ENCODE results near the gene BRPF1.

BRPF1 gene

DNA sequence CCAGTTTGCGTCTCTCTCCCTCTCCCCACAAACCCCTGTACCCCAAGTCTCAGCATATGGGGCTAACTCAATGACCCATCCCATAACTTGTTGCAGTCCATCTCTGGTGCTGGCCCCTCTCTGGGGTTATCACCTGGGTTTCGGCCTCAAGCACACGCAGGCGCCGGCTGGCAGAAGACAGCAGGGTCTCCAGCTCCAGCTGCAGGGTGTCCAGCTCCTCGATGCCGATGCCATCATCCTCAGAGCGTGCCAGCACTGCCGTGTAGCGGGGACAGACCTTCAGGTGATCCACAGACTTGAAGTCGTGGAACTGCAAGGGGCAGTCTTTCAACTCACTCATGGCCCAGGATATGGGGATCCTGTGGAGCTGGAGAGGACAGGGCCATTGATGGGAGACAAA lies 59.6 kb downstream of the BRPF1 start:
- DNase-seq (ENCODE audit: low read depth in 2 of 2) = no peak

DNA sequence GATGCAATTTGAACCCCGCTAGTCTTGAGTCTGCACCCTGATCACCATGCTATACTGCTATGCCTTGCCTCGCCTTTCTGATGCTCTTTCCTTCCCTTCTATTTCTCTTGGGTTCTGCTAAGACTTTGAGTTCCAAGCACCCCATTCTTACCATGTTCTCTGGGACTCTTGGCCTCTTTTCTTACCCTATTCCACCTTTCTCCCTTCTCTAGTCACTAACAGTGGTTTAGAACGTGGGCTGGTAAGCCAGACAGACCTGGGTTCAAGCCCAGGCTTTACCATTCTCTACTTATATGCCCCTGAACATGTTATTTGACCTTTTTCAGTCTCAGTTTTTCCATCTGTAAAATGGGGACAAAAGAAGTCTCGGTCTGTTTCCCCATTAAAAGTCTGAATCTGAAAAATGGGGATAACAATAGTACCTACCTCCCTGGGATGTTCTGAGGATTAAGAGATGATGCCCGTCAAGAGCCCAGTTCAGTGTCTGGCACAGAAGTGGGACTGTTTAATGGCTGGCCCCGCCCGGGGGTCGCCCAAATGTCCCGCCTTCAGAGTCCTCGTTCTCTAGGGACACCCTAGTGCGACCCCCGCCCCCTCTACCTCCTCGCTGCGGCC lies 60.4 kb downstream of the BRPF1 start:
- no peak for DNase-seq (ENCODE audit: low read depth in 2 of 2)

DNA sequence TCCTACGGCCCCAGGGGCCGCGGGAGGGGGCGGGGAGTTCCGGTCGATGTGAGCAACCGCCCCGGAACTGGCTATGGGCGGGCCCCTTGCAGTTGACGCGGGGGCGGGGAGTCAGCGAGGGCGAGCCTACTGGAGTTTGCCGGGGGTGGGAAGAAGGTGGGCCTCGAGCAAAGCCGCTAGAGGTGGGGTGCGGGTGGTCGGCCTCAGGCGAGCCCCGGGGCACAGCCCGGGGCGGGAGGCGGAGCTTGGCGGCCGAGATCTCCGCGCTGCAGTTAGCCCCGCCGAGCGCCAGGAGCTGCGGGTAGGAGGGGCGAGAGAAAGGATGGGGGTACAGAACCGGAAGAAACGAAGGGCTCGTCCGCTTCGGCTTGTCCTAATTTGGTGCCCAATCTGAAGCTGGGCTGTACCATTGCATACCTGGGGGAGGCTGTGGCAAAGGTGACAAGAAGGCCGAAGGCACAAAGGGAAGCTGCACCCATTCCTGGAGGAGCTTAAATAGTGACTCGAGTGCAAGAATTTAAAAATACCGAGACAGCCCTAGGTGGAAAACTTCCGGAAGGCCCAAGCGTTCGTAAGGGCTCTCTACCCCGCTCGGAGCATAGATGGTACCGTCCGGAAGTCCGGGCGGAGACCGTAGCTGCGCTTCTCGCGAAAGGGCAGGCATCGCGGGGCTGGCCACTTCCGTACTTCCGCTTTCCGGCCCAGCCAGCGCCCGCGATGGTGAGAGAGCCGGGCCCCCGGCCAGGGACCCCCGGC lies 61.0 kb downstream of the BRPF1 start, which contains the start of the genes ARPC4 and TADA3:
Gene ARPC4, plus strand, starts transcription at position 678 of the 756 bp plus-strand sequence. Its CDS starts 40 bp downstream, at position 718.
Gene TADA3, minus strand, starts transcription at position 69 of the 756 bp plus-strand sequence. CDS start 1,007 bp downstream, outside the sequence.
- DNase-seq (ENCODE audit: low read depth in 2 of 2) = peak; percentile 83 to 90

- no peak for DNase-seq (ENCODE audit: low read depth in 2 of 2)
Measured at GRCh38 chr3:9793161-9793781, 61.7 kb downstream of the BRPF1 start.

- no peak for DNase-seq (ENCODE audit: low read depth in 2 of 2)
Measured at GRCh38 chr3:9794400-9794799, 62.9 kb downstream of the BRPF1 start.

DNA sequence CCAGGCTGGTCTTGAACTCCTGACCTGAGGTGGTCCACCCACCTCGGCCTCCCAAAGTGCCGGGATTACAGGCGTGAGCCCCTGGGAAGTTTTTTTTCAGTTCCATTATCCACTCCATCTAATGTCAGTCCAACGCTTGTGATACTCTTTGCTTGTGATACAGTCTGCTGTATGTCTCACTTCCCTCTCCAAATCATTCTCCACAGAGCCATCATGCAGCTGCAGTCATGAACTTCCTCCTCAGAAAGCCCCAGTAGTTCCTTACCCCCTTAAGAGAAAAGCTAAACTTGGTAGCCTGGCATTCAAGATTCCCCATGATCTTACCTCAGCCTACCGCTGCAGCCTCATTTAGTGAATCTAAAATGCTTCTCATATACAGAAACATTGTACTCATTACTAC lies 63.7 kb downstream of the BRPF1 start:
- DNase-seq (ENCODE audit: low read depth in 2 of 2) = no peak

GRCh38 chr3:9797196-9797945 lies 65.8 kb downstream of the BRPF1 start:
- DNase-seq (ENCODE audit: low read depth in 2 of 2) = no peak
